ENCODE results near the gene CCDC197.

GRCh38 chr14:93959239-93960107, 37.6 kb upstream of the CCDC197 start:
- TF ChIP-seq CTCF (IDR thresholded peaks at IDR 0.05) (no peak), POLR2A (IDR thresholded peaks at IDR 0.05) (no peak)

All from body of pancreas (tissue), 4 donors.